KBM-7 (cell line): ENCODE measurements around the gene DIO2.

Experiments
- DNase-seq: peaks from one replicate; pipeline ENCODE4 v3.0.0-alpha.2; 2015
- in situ Hi-C: fragments of 300-500 bp; cut with MboI; formaldehyde crosslinking; loops from 2 replicates; pipeline ENCODE4 v1.14.3; 2020; ENCODE audit warnings: low sequenced_read_pairs, low pct_unique_long_range_greater_than_20kb, mixed read lengths

DIO2 gene

DNA sequence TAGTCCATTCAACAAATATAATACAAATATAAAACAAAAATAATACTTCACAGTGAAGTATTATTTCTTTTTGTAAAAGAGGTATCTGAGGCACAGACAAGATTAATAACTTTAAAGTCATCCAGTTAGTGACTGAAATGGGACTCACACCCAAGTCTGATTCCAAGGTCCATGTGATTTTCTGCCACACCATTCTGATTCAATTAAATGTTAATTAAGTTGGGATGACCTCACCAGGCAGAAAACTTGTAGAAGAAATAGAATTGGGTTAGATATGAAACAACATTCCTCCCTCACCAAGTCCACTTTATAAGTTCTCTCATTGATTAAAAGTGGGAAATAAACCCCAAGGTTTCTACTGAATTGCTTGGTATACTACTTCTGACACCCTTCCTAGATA is 34.4 kb downstream of the DIO2 start:
- DNase-seq, result no peak
- in situ Hi-C loops, result no loop called here

DNA sequence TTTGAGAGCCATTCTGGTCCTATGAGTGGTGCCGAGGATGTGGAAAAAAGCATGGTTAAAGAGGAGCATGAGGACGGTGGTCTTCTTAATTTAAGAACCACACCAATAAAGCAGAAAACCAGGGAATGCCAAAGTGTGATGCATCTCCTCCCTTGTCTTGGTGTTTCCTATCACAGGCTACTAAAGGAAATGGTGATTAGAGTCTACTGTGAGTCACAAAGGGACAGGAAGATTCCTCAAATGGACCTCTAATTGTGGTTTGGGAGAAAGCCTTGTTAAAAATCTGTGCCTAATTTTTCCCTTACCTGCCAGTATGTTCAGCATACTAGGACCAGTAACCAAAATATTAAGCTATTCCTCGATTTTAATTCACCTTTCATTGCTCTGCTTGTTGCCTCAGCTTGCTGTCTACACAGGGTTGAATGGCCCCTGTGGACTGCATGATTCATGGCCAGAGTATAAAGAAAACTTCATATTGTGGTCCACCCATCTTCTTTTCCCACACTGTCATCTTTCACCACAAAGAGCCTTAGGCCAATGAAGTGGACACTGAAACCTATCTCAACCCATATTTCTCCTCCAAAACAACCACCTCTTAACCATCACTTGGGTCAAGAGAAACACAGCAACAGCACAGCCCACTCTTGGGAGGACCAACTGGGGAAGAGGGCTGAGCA is 38.8 kb downstream of the DIO2 start:
- in situ Hi-C loops, result no loop called here
- no peak for DNase-seq

DNA sequence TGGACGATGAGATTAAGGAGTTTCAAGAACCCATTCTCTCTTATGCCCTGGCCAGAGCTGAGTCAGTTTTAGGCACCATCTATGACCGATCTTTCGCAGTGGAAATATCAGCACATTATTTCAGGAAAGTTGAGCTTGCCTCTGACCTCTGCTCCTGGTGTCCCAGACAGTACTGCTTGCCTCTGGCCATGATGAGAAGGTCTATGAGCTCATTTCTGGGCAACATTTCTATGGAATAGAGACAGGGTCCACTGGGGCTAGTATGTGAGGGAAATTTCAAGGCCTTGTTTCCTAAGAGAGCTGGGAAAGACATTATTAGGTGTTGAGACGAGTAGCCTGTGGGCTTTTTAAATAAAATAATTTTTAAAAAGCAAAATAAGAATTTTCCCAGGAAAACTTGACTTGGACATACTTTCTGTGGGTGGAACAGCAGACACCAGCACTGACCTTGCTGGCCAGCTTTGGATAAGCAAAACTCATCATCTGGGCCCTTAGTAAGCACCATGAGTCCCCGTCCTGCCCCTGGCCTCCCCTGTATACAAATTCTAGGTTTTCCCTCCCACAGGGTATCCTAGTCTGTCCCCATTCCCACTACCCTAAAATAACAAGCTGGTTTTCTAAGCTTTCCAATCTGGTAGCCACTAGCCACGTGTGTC is 43.4 kb downstream of the DIO2 start:
- DNase-seq, result no peak
- in situ Hi-C loops, result no loop called here

DNA sequence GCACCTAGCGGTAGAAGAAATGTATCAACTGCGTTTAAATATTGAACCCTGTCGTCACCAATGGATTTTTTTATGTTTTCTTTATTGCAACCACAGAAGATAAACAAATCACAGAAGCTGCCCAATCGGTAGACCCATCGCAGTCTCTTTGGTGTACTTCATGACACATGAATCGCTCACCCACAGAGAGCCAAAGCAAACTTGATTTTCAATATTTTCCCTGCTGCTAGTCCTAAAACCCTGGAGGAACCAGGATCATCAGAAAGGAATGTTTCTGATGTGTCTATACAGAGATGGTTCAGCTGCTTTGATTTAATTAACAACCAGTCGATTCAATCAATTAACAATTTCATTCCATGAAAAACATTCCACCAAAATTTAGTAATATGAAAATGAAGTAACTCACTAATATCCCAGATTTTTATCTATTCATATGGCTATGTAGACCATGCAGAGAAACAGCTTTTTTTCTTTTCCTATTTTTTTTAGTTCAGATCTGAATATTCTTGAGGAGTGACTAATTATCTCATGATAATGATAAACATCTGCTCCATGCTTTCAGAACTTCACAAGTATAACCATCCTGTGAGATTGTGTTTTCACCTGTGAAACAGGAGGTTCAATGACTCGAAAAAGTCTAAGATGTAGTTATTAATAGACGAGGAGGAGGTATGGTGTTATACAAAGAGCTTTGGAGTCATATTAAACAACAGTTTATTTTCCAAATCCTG is 46.1 kb downstream of the DIO2 start:
- DNase-seq, result no peak
- in situ Hi-C loops, result no loop called here

DNA sequence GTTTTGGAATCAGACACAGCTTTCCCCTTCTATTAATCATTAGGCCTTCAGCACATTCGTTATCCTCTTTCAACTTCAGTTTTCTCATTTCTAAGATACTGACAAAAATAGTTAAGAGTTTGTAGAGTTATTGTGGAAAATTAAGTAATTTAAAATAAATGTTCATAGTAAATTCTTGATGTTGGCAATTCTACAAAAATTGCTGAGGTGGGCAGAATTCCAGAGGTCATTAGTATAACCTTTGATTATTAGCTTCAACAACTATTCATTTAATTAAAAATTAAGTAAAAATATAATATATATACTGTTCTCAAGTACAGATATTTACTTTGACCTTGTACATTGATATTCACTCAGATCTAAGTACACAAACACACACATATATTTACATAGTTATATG is 58.5 kb downstream of the DIO2 start:
- in situ Hi-C loops, result no loop called here
- DNase-seq, result no peak

DNA sequence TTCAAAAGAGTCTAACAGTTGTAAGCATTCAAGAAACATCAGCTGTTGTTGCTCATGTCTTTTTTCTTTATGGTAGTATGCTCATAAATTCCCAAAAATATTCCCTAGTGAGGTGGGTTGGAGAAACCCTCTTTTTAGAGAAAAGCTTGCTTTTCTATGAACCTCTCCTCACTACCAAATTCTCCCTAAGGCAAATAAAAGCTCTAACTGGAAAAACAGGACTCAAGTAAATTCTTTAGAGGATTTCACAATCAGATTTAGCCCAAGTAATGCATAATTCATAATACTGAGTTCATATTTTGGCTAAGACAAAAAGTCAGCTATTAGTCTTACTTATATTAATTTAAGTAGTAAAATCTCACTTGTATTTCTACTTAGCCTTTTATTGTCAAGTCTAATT is 59.1 kb downstream of the DIO2 start:
- in situ Hi-C loops, result no loop called here
- DNase-seq, result no peak

DNA sequence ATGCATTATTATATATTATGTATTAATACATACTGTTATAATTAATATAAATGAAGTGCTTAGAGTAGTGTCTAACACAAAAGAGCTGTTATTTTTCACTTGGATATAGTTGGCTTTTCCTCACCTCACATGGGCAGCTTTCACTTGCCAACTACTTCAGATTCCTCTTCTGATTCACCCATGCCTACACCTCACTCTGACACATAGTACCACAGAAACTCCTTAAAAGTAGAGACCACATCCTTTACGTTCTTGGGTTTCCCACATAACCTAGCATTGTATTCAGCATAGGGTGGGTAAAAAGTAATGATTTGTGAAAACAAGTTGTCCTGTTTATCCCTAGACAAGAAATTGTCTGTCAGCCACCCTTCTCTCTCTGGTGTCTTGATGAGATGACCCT is 61.0 kb downstream of the DIO2 start:
- in situ Hi-C loops, result no loop called here
- no peak for DNase-seq
